Thyroid gland (tissue), 4 donors: Measurements from ENCODE around the gene IFT81. TPM values are rescaled to one million over a fixed set of nuclear protein-coding genes. Genes with fewer than 3 reads are reported as not detected.

Experiments used
- DNase-seq, 2 donors: peaks; one replicate each; pipeline ENCODE4 v3.0.0-alpha.2; 2019
- H3K27ac ChIP-seq, 3 donors: fragments of 200-600 bp; sonication (generic); 1 replicate in 2 of 3; 2 replicates in 1 of 3; pipeline ENCODE4 v1.5.1; 2016 to 2019; ENCODE audit warnings: mild to moderate bottlenecking in 1 of 3, moderate library complexity in 1 of 3
- H3K27me3 ChIP-seq: fragments of 200-600 bp; sonication (generic); one replicate; pipeline ENCODE4 v1.5.1; 2019
- H3K36me3 ChIP-seq, 2 donors: fragments of 200-600 bp; sonication (generic); one replicate each; pipeline ENCODE4 v1.5.1; 2016 to 2019
- H3K4me1 ChIP-seq, 2 donors: fragments of 200-600 bp; sonication (generic); one replicate each; pipeline ENCODE4 v1.5.1; 2017 to 2019
- H3K4me3 ChIP-seq, 3 donors: fragments of 200-600 bp; sonication (generic); replicated peaks in 1 of 3; 1 replicate in 2 of 3; 2 replicates in 1 of 3; pipeline ENCODE4 v1.5.1; 2016; ENCODE audit warnings: mild to moderate bottlenecking in 1 of 3
- H3K9me3 ChIP-seq: fragments of 200-600 bp; sonication (generic); one replicate; pipeline ENCODE4 v1.5.1; 2017
- POLR2A ChIP-seq, 2 donors: fragments of 450-650 bp; IDR thresholded peaks; one replicate each; pipeline ENCODE4 v1.6.1; 2017; ENCODE audit warnings: antibody characterized with exemption in 2 of 2, mild to moderate bottlenecking in 2 of 2, moderate library complexity in 1 of 2
- WGBS, 2 donors: methylation state at CpG; one replicate each; pipeline ENCODE4 v1.1.5; 2017; 5-methylcytosine and 5-hydroxymethylcytosine counted together
- intact Hi-C: fragments of 100-400 bp; cut with DNase I; formaldehyde crosslinking; loops from one replicate; pipeline ENCODE4 v1.15.1; 2023
- total RNA-seq, 4 donors: library from RNA; depleted of rRNA; stranded (reverse); fragments of >200 nt; gene quantifications; one replicate each; pipeline ENCODE4 v1.2.3, GENCODE V29; 2016
- TF ChIP-seq, protein P1 (sequence below), 6 experiments: fragments of 200-600 bp in 3 of 6; fragments of 450-650 bp in 3 of 6; sonication (generic) in 3 of 6; IDR thresholded peaks; one replicate each; pipeline ENCODE4 v1.5.1; 2016 to 2019; ENCODE audit warnings: antibody characterized with exemption in 6 of 6, mild to moderate bottlenecking in 2 of 6, inconsistent platforms in 1 of 6, moderate library complexity in 1 of 6

The IFT81 gene
- total RNA-seq, 4 donors from 2014 or later: 21.6 to 36.0 (median 29.5) TPM

GRCh38 chr12:110170535-110171185 is 46.5 kb downstream of the IFT81 start:
- Histone ChIP-seq H3K36me3 (no peaks in the 10 kb centered on the region), H3K4me3 (no peak overlapping the region), H3K9me3 (no peaks in the 10 kb centered on the region), H3K4me1 (peaks cover 13 to 17% of the 10 kb centered on the region in 2 donors), H3K27ac (peak overlapping the region in 1 of 3 donors; percentile 65), H3K27me3 (no peaks in the 10 kb centered on the region)
- TF ChIP-seq, protein P1, sequence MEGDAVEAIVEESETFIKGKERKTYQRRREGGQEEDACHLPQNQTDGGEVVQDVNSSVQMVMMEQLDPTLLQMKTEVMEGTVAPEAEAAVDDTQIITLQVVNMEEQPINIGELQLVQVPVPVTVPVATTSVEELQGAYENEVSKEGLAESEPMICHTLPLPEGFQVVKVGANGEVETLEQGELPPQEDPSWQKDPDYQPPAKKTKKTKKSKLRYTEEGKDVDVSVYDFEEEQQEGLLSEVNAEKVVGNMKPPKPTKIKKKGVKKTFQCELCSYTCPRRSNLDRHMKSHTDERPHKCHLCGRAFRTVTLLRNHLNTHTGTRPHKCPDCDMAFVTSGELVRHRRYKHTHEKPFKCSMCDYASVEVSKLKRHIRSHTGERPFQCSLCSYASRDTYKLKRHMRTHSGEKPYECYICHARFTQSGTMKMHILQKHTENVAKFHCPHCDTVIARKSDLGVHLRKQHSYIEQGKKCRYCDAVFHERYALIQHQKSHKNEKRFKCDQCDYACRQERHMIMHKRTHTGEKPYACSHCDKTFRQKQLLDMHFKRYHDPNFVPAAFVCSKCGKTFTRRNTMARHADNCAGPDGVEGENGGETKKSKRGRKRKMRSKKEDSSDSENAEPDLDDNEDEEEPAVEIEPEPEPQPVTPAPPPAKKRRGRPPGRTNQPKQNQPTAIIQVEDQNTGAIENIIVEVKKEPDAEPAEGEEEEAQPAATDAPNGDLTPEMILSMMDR (IDR thresholded peaks at IDR 0.05): no peak
- no peak for TF ChIP-seq POLR2A (IDR thresholded peaks at IDR 0.05)
- DNase-seq: no peak
- intact Hi-C loops: no loop called here

GRCh38 chr12:110171186-110171538 is 47.0 kb downstream of the IFT81 start:
- Histone ChIP-seq H3K36me3 (no peaks in the 10 kb centered on the region), H3K9me3 (no peaks in the 10 kb centered on the region)
- WGBS, 2 donors: 87 to 90% methylated on average over 3 of the region's 3 CpGs

GRCh38 chr12:110171636-110172035 is 47.5 kb downstream of the IFT81 start:
- intact Hi-C loops: no loop called here
- H3K9me3 ChIP-seq: no peaks in the 10 kb centered on the region
- H3K36me3 ChIP-seq: no peaks in the 10 kb centered on the region
- H3K4me3 ChIP-seq: no peak overlapping the region
- H3K27me3 ChIP-seq: no peaks in the 10 kb centered on the region
- TF ChIP-seq POLR2A (IDR thresholded peaks at IDR 0.05): no peak
- TF ChIP-seq, protein P1 (IDR thresholded peaks at IDR 0.05): no peak
- WGBS, 2 donors: 49 to 50% methylated on average over 4 of the region's 4 CpGs
- peak overlapping the region in 2 of 3 donors; percentile 32 to 65 for H3K27ac ChIP-seq
- DNase-seq: no peak
- H3K4me1 ChIP-seq: peaks cover 13% of the 10 kb centered on the region in 2 donors

More at GRCh38 chr12:110171186-110171538, 47.0 kb downstream of the IFT81 start:
- H3K27ac ChIP-seq: peak overlapping the region in 2 of 3 donors; percentile 32 to 65
- H3K4me3 ChIP-seq: no peak overlapping the region
- TF ChIP-seq, protein P1 (IDR thresholded peaks at IDR 0.05): no peak
- TF ChIP-seq POLR2A (IDR thresholded peaks at IDR 0.05): no peak
- DNase-seq: no peak
- H3K27me3 ChIP-seq: no peaks in the 10 kb centered on the region
- intact Hi-C loops: no loop called here
- peaks cover 13% of the 10 kb centered on the region in 2 donors for H3K4me1 ChIP-seq

- no peak overlapping the region for H3K27ac ChIP-seq
- no peaks in the 10 kb centered on the region for H3K36me3 ChIP-seq
- TF ChIP-seq, protein P1 (IDR thresholded peaks at IDR 0.05): no peak
- TF ChIP-seq POLR2A (IDR thresholded peaks at IDR 0.05): no peak
- no peaks in the 10 kb centered on the region for H3K9me3 ChIP-seq
- H3K4me1 ChIP-seq: peaks cover 13% of the 10 kb centered on the region in 2 donors
- no peaks in the 10 kb centered on the region for H3K27me3 ChIP-seq
- no peak for DNase-seq
- 93% methylated on average over 6 of the region's 6 CpGs for WGBS, 2 donors
- H3K4me3 ChIP-seq: no peak overlapping the region
- intact Hi-C loops: no loop called here
These were observed 50.3 kb downstream of the IFT81 start for GRCh38 chr12:110174373-110174996.

DNA sequence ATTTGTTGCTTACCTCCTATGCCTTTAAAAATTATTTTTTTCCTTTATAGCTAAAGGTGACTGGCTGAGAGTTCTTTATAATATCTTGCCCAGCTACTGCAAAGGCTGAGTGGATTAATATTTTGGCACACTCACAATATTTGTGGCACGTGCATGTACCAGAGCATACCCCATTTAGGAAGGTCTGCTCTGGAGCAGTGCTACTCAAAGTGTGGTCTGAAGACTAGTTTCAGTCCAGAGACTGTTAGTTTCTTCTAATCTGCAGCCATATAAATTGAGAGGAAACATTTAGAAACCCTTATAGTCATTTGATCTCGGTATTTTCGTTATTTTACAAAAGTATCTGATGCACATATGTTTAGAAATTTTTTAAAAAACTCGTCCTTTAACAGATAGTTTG is 51.0 kb downstream of the IFT81 start:
- no peak for DNase-seq
- Histone ChIP-seq H3K36me3 (no peaks in the 10 kb centered on the region), H3K4me1 (peaks cover 13% of the 10 kb centered on the region in 2 donors), H3K27me3 (no peaks in the 10 kb centered on the region), H3K9me3 (no peaks in the 10 kb centered on the region), H3K27ac (no peak overlapping the region), H3K4me3 (no peak overlapping the region)
- TF ChIP-seq, protein P1 (IDR thresholded peaks at IDR 0.05): no peak
- TF ChIP-seq POLR2A (IDR thresholded peaks at IDR 0.05): no peak
- intact Hi-C loops: no loop called here
- 94% methylated on average over 4 of the region's 4 CpGs for WGBS, 2 donors
